CD4-positive, CD25-positive, alpha-beta regulatory T cell (primary cell): ENCODE data around the gene CD3G. TPM values are rescaled to one million over a fixed set of nuclear protein-coding genes. Genes with fewer than 3 reads are reported as not detected.

Experiments used
- ATAC-seq, 2 donors: fragments of 150-1000 bp; cut with Tn5 transposase; one replicate each; pipeline ENCODE4 v1.10.0; 2021; ENCODE audit warnings: low read depth in 2 of 2, moderate number of reproducible peaks in 2 of 2, moderate library complexity in 1 of 2
- DNase-seq, 3 donors: peaks; one replicate each; pipeline versions ENCODE4 v3.0.0 to v3.0.0-alpha.2; 2012 to 2022; ENCODE audit warnings: mixed read lengths in 1 of 3
- H3K27ac ChIP-seq: one replicate; pipeline ENCODE4 v1.7.0; 2013; ENCODE audit warnings: mild to moderate bottlenecking, low read length; ENCODE audit not compliant: insufficient read depth, poor library complexity, severe bottlenecking
- H3K27me3 ChIP-seq: one replicate; pipeline ENCODE4 v1.7.0; 2013; ENCODE audit warnings: low read length; ENCODE audit not compliant: control insufficient read depth, insufficient read depth
- H3K36me3 ChIP-seq: one replicate; pipeline ENCODE4 v1.7.0; 2013; ENCODE audit warnings: mild to moderate bottlenecking, low read length, moderate library complexity; ENCODE audit not compliant: control insufficient read depth, insufficient read depth
- H3K4me1 ChIP-seq: 2 replicates; pipeline ENCODE4 v1.7.0; 2013; ENCODE audit warnings: mild to moderate bottlenecking, low read length; ENCODE audit not compliant: insufficient read depth, control insufficient read depth, poor library complexity, severe bottlenecking
- H3K4me3 ChIP-seq: one replicate; pipeline ENCODE4 v1.7.0; 2013; ENCODE audit warnings: low read depth, mild to moderate bottlenecking, low read length, moderate library complexity
- H3K9me3 ChIP-seq, 2 experiments: 1 replicate in 1 of 2; 2 replicates in 1 of 2; pipeline ENCODE4 v1.7.0; 2013; ENCODE audit warnings: low read length in 2 of 2, mild to moderate bottlenecking in 1 of 2, moderate library complexity in 1 of 2; ENCODE audit not compliant: control insufficient read depth in 2 of 2
- H3K27ac Mint-ChIP-seq, 3 donors: one replicate each; pipeline ENCODE4 v1.8.0; 2020 to 2022; ENCODE audit warnings: mild to moderate bottlenecking in 3 of 3, mixed read lengths in 3 of 3, moderate library complexity in 2 of 3
- H3K27me3 Mint-ChIP-seq: one replicate; pipeline ENCODE4 v1.8.0; 2022; ENCODE audit warnings: mild to moderate bottlenecking, mixed read lengths
- H3K36me3 Mint-ChIP-seq: one replicate; pipeline ENCODE4 v1.8.0; 2020; ENCODE audit warnings: mixed read lengths
- H3K4me1 Mint-ChIP-seq, 4 donors: one replicate each; pipeline ENCODE4 v1.8.0; 2020 to 2022; ENCODE audit warnings: mixed read lengths in 4 of 4, mild to moderate bottlenecking in 1 of 4
- H3K4me3 Mint-ChIP-seq, 4 donors: one replicate each; pipeline ENCODE4 v1.8.0; 2020 to 2022; ENCODE audit warnings: mild to moderate bottlenecking in 4 of 4, mixed read lengths in 4 of 4, moderate library complexity in 3 of 4
- H3K9me3 Mint-ChIP-seq, 7 donors: one replicate each; pipeline ENCODE4 v1.8.0; 2020 to 2022; ENCODE audit warnings: mixed read lengths in 7 of 7, mild to moderate bottlenecking in 3 of 7, moderate library complexity in 2 of 7
- polyA plus RNA-seq, 4 donors: library from polyadenylated mRNA; unstranded; fragments of 300-500 nt; fragmentation: Illumina TruSeq; gene quantifications; one replicate each; pipeline ENCODE4 v1.2.3, GENCODE V29; 2021
- total RNA-seq: library from RNA; stranded (reverse); gene quantifications from one replicate; pipeline ENCODE4 v1.2.3, GENCODE V29; 2022

CD3G gene
- total and polyA plus RNA-seq, 5 donors from 2014 or later = 196 to 477 (median 416) TPM

- peaks cover 0 to 4% (median 0%) of the 10 kb centered on the region in 4 donors for H3K4me1 Mint-ChIP-seq
- DNase-seq (no peak), ATAC-seq (no peak)
- no peak overlapping the region for H3K27ac Mint-ChIP-seq
- peaks cover 37% of the 10 kb centered on the region for H3K36me3 Mint-ChIP-seq
- no peaks in the 10 kb centered on the region for H3K27me3 Mint-ChIP-seq
- Histone ChIP-seq H3K9me3 (no peaks in the 10 kb centered on the region), H3K27ac (no peak overlapping the region), H3K4me3 (no peak overlapping the region), H3K27me3 (no peaks in the 10 kb centered on the region), H3K36me3 (peaks cover 96% of the 10 kb centered on the region), H3K4me1 (no peaks in the 10 kb centered on the region)
- H3K9me3 Mint-ChIP-seq = no peaks in the 10 kb centered on the region
- no peak overlapping the region for H3K4me3 Mint-ChIP-seq
Measured at GRCh38 chr11:118380571-118380970, 36.4 kb downstream of the CD3G start.

- Mint-ChIP-seq H3K27ac (peak overlapping the region in 1 of 3 donors; percentile 15), H3K4me3 (no peak overlapping the region), H3K9me3 (no peaks in the 10 kb centered on the region), H3K27me3 (no peaks in the 10 kb centered on the region), H3K36me3 (peaks cover 39% of the 10 kb centered on the region), H3K4me1 (peaks cover 0 to 4% (median 0%) of the 10 kb centered on the region in 4 donors)
- ATAC-seq (no peak), DNase-seq (no peak)
- H3K9me3 ChIP-seq = no peaks in the 10 kb centered on the region
- no peak overlapping the region for H3K27ac ChIP-seq
- no peak overlapping the region for H3K4me3 ChIP-seq
- no peaks in the 10 kb centered on the region for H3K27me3 ChIP-seq
- H3K4me1 ChIP-seq = no peaks in the 10 kb centered on the region
- peaks cover 99% of the 10 kb centered on the region for H3K36me3 ChIP-seq
Measured at GRCh38 chr11:118382954-118383353, 38.8 kb downstream of the CD3G start.

GRCh38 chr11:118383657-118384056 lies 39.5 kb downstream of the CD3G start:
- Mint-ChIP-seq H3K9me3 (no peaks in the 10 kb centered on the region), H3K36me3 (peaks cover 36% of the 10 kb centered on the region), H3K4me1 (peaks cover 0 to 4% (median 0%) of the 10 kb centered on the region in 4 donors), H3K27me3 (no peaks in the 10 kb centered on the region), H3K27ac (no peak overlapping the region), H3K4me3 (no peak overlapping the region)
- DNase-seq (no peak), ATAC-seq (no peak)
- Histone ChIP-seq H3K4me1 (no peaks in the 10 kb centered on the region), H3K36me3 (peaks cover 99% of the 10 kb centered on the region), H3K4me3 (no peak overlapping the region), H3K27ac (no peak overlapping the region), H3K9me3 (no peaks in the 10 kb centered on the region), H3K27me3 (no peaks in the 10 kb centered on the region)

GRCh38 chr11:118396097-118396501 lies 52.0 kb downstream of the CD3G start:
- Histone ChIP-seq H3K9me3 (no peaks in the 10 kb centered on the region), H3K27ac (peak overlapping the region; percentile 98), H3K36me3 (peaks cover 53% of the 10 kb centered on the region), H3K4me3 (peak overlapping the region; percentile 46), H3K4me1 (peaks cover 34% of the 10 kb centered on the region), H3K27me3 (no peaks in the 10 kb centered on the region)
- DNase-seq (peak in 1 of 3 donors; percentile 23), ATAC-seq (no peak)
- H3K27ac Mint-ChIP-seq = peak overlapping the region; percentile 70 to 100 (median 92)
- no peaks in the 10 kb centered on the region for H3K27me3 Mint-ChIP-seq
- H3K4me3 Mint-ChIP-seq = peak overlapping the region in 2 of 4 donors; percentile 24 to 46
- peaks cover 23% of the 10 kb centered on the region for H3K36me3 Mint-ChIP-seq
- H3K9me3 Mint-ChIP-seq = no peaks in the 10 kb centered on the region
- peaks cover 16 to 44% (median 27%) of the 10 kb centered on the region in 4 donors for H3K4me1 Mint-ChIP-seq

- no peaks in the 10 kb centered on the region for H3K9me3 ChIP-seq
- no peaks in the 10 kb centered on the region for H3K27me3 ChIP-seq
- Mint-ChIP-seq H3K4me1 (peaks cover 25 to 55% (median 37%) of the 10 kb centered on the region in 4 donors), H3K4me3 (no peak overlapping the region), H3K36me3 (peaks cover 17% of the 10 kb centered on the region), H3K27me3 (no peaks in the 10 kb centered on the region), H3K27ac (peak overlapping the region in 2 of 3 donors; percentile 85 to 100), H3K9me3 (no peaks in the 10 kb centered on the region)
- H3K4me1 ChIP-seq = peaks cover 43% of the 10 kb centered on the region
- H3K27ac ChIP-seq = peak overlapping the region; percentile 98
- no peak for DNase-seq
- ATAC-seq = no peak
- H3K36me3 ChIP-seq = peaks cover 44% of the 10 kb centered on the region
- no peak overlapping the region for H3K4me3 ChIP-seq
Measured at GRCh38 chr11:118397448-118397847, 53.3 kb downstream of the CD3G start.

GRCh38 chr11:118398791-118399559 lies 54.8 kb downstream of the CD3G start:
- Histone ChIP-seq H3K4me1 (peaks cover 58% of the 10 kb centered on the region), H3K4me3 (peak overlapping the region; percentile 95), H3K9me3 (no peaks in the 10 kb centered on the region), H3K27me3 (no peaks in the 10 kb centered on the region), H3K36me3 (peaks cover 31% of the 10 kb centered on the region), H3K27ac (peak overlapping the region; percentile 98)
- peak; percentile 88 to 93 for ATAC-seq
- no peaks in the 10 kb centered on the region for H3K9me3 Mint-ChIP-seq
- no peaks in the 10 kb centered on the region for H3K27me3 Mint-ChIP-seq
- H3K4me1 Mint-ChIP-seq = peaks cover 26 to 70% (median 43%) of the 10 kb centered on the region in 4 donors
- DNase-seq = peak; percentile 64 to 91 (median 85)
- peak overlapping the region; percentile 99 to 100 (median 99) for H3K27ac Mint-ChIP-seq
- H3K36me3 Mint-ChIP-seq = peaks cover 14% of the 10 kb centered on the region
- peak overlapping the region; percentile 67 to 98 (median 94) for H3K4me3 Mint-ChIP-seq

- peak; percentile 88 to 96 (median 95) for DNase-seq
- Histone ChIP-seq H3K36me3 (peaks cover 28% of the 10 kb centered on the region), H3K27me3 (no peaks in the 10 kb centered on the region), H3K4me3 (peak within 1 kb of the TSS; percentile 95), H3K27ac (peak within 1 kb of the TSS; percentile 98), H3K4me1 (peaks cover 68% of the 10 kb centered on the region), H3K9me3 (no peaks in the 10 kb centered on the region)
- H3K27ac Mint-ChIP-seq = peak within 1 kb of the TSS; percentile 99 to 100 (median 99)
- H3K4me1 Mint-ChIP-seq = peaks cover 36 to 80% (median 57%) of the 10 kb centered on the region in 4 donors
- peaks cover 9% of the 10 kb centered on the region for H3K36me3 Mint-ChIP-seq
- no peaks in the 10 kb centered on the region for H3K9me3 Mint-ChIP-seq
- ATAC-seq = peak; percentile 59 to 60
- H3K4me3 Mint-ChIP-seq = peak within 1 kb of the TSS; percentile 92 to 98 (median 97)
- no peaks in the 10 kb centered on the region for H3K27me3 Mint-ChIP-seq
Measured at GRCh38 chr11:118401151-118401879, 57.2 kb downstream of the CD3G start, which contains the start of gene ATP5MG. TSS of gene ATP5MG (plus strand) at chr11:118401606. CDS start at chr11:118401666, 60 bp downstream.
